ENCODE measurements around the gene OPTC. TPM values are rescaled to one million over a fixed set of nuclear protein-coding genes. Genes with fewer than 3 reads are reported as not detected.

OPTC gene
- total and polyA plus RNA-seq, 9 of the 15 experiments (the other 6 are each of a cell fraction or from before 2014, with no cell fraction given): not detected

DNA sequence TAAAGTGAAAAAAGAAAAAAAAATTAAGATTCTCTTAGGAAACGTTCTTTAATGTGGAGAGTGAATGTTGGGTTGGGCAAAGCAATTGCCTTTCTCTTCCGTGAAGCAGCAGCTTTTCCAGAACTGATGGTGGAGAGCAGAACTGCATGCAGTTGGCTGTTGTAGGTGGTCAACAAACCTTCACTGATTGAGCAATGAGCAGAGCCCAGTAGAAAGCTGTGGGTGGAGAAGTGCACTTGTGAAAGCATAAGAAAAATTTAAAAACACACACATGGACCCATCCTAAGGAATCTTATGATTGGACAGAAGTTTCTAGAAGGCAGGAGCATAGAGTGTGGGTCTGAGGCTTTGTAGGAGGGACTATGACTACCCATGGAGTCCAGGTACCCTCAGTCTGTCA lies 13.9 kb upstream of the OPTC start:
- Histone ChIP-seq H2AFZ (ENCODE audit: low read depth, low read length) (no peak overlapping the region), H3K36me3 (ENCODE audit: control insufficient read depth, insufficient read depth, low read length) (no peaks in the 10 kb centered on the region), H3K9me1 (ENCODE audit: control insufficient read depth, insufficient read depth, low read length) (no peaks in the 10 kb centered on the region), H4K20me1 (replicated peaks; ENCODE audit: control insufficient read depth, insufficient read depth, low read length) (no peaks in the 10 kb centered on the region), H3K4me2 (ENCODE audit: insufficient read depth, low read length) (no peak overlapping the region), H3K79me2 (ENCODE audit: control insufficient read depth, insufficient read depth, low read length) (no peaks in the 10 kb centered on the region), H3K9ac (ENCODE audit: insufficient read depth in 1 of 2, low read depth in 2 of 2, low read length in 2 of 2) (no peak overlapping the region), H3K27me3 (ENCODE audit: control insufficient read depth in 2 of 2, insufficient read depth in 2 of 2, low read length in 2 of 2) (peaks cover 47 to 61% of the 10 kb centered on the region in 2 experiments), H3K27ac (ENCODE audit: extremely low read depth, low read depth, low read length) (no peak overlapping the region), H3K9me3 (replicated peaks; ENCODE audit: control insufficient read depth, insufficient read depth, low read depth, low read length) (no peaks in the 10 kb centered on the region), H3K4me1 (replicated peaks in 1 of 2; ENCODE audit: control insufficient read depth in 2 of 2, insufficient read depth in 2 of 2, low read length in 2 of 2) (peaks cover 0 to 4% of the 10 kb centered on the region in 2 experiments; a peak in 1 of 5 replicates), H3K4me3 (no peak overlapping the region)
- CTCF ChIA-PET (ENCODE audit: low intra/inter-chr PET ratio): no interaction called here
- DNase-seq (ENCODE audit: extremely low read depth in 1 of 4, low spot score in 3 of 4): no peak
- in situ Hi-C loops (cut with MboI): no loop called here
- no peak for TF ChIP-seq ZNF740 (CRISPR knock-in tag; IDR thresholded peaks at IDR 0.05)
- no peak for TF ChIP-seq ZNF740 (tag; IDR thresholded peaks at IDR 0.05)
- TF ChIP-seq ATF4 (CRISPR knock-in tag; IDR thresholded peaks at IDR 0.05): no peak
- TF ChIP-seq TBL1XR1 (IDR thresholded peaks at IDR 0.05; ENCODE audit: low read length in 2 of 2): no peak
- TF ChIP-seq ZNF217 (CRISPR knock-in tag; IDR thresholded peaks at IDR 0.05): no peak
- no peak for TF ChIP-seq CSDE1 (IDR thresholded peaks at IDR 0.05)
- no peak for TF ChIP-seq PML (IDR thresholded peaks at IDR 0.05; ENCODE audit: low read length)
- no peak for TF ChIP-seq PYGO2 (tag; IDR thresholded peaks at IDR 0.05)
- TF ChIP-seq, protein P1, sequence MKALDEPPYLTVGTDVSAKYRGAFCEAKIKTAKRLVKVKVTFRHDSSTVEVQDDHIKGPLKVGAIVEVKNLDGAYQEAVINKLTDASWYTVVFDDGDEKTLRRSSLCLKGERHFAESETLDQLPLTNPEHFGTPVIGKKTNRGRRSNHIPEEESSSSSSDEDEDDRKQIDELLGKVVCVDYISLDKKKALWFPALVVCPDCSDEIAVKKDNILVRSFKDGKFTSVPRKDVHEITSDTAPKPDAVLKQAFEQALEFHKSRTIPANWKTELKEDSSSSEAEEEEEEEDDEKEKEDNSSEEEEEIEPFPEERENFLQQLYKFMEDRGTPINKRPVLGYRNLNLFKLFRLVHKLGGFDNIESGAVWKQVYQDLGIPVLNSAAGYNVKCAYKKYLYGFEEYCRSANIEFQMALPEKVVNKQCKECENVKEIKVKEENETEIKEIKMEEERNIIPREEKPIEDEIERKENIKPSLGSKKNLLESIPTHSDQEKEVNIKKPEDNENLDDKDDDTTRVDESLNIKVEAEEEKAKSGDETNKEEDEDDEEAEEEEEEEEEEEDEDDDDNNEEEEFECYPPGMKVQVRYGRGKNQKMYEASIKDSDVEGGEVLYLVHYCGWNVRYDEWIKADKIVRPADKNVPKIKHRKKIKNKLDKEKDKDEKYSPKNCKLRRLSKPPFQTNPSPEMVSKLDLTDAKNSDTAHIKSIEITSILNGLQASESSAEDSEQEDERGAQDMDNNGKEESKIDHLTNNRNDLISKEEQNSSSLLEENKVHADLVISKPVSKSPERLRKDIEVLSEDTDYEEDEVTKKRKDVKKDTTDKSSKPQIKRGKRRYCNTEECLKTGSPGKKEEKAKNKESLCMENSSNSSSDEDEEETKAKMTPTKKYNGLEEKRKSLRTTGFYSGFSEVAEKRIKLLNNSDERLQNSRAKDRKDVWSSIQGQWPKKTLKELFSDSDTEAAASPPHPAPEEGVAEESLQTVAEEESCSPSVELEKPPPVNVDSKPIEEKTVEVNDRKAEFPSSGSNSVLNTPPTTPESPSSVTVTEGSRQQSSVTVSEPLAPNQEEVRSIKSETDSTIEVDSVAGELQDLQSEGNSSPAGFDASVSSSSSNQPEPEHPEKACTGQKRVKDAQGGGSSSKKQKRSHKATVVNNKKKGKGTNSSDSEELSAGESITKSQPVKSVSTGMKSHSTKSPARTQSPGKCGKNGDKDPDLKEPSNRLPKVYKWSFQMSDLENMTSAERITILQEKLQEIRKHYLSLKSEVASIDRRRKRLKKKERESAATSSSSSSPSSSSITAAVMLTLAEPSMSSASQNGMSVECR (CRISPR knock-in tag; IDR thresholded peaks at IDR 0.05): no peak
- 5% methylated on average over 2 of the region's 2 CpGs for WGBS (ENCODE audit: insufficient coverage, low coverage, missing lambda C conversion rate)
- FAIRE-seq: no peak
- ATAC-seq: no peak
- POLR2A ChIA-PET: interaction anchor here (0.6 to 1.4 kb wide), 3 partner anchors 8 to 45 kb away, joined by 3 to 4 read pairs (median 3); no protein-coding TSS in a partner anchor
- intact Hi-C loops (cut with micrococcal nuclease): no loop called here
- BruUV-seq (replicated peaks): no TSS peak

Data from K562 (cell line).